GM18520 (cell line): ENCODE measurements around the gene TMEM59L.

Experiments
- ATAC-seq: cut with Tn5 transposase; IDR thresholded peaks from one replicate; pipeline ENCODE4 v1.9.1; 2021; ENCODE audit not compliant: unreplicated experiment

TMEM59L gene

DNA sequence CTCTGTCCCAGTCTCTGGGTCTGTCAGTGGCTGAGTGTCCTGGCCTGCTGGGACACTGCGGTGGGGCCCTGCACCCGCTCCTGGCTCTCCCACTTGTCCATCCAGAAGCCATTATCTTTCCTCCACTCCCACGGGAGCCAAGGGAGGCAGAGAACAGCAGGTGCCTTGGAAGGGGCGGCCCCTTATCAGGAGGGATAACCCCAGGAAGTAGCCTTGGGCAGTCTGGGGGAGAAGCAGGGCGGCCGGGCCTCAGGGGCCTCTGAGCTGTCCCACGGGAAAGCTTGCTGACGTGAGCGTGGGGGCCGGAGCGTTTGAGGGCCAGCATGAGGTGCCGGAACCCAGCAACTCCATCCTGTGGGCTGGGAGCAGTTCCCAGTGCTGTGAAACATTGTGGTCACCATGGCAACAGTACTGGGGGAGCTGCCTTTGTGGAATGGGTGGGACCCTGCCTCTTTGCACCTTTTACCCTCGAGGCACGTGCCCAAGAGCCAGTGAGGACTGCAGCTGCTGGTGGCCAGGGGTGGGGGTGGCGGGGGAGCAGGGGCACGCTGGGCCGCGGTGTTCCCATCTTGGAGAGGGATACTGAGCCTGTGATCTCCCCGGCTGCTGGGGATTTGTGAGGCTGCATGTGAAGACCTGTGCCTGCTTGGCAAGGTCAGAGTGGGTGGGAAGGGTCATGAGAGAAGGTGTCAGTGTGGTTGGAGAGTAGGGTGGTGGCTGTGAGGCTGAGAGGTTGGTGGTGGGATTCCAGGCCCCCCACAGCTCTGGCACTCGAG lies 45.1 kb downstream of the TMEM59L start:
- no peak for ATAC-seq

DNA sequence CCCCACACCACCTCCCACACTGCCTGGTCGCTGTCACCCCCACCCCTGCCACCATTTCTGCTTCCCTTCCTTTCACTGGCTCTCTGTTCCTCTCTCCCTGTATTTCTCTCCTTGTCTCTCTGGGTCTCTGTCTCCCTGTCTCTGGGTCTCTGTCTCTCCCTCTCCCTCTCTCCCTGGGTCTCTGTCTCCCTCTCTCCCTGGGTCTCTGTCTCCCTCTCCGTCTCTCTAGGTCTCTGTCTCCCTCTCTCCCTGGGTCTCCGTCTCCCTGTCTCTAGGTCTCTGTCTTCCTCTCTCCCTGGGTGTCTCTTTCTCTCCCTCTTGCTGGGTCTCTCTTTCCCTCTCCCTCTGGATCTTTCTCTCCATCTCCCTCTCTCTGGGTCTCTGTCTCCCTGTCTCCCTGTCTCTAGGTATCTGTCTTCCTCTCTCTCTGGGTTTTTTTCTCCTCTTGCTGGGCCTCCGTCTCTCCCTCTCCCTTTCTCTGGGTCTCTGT lies 45.7 kb downstream of the TMEM59L start:
- ATAC-seq: no peak

DNA sequence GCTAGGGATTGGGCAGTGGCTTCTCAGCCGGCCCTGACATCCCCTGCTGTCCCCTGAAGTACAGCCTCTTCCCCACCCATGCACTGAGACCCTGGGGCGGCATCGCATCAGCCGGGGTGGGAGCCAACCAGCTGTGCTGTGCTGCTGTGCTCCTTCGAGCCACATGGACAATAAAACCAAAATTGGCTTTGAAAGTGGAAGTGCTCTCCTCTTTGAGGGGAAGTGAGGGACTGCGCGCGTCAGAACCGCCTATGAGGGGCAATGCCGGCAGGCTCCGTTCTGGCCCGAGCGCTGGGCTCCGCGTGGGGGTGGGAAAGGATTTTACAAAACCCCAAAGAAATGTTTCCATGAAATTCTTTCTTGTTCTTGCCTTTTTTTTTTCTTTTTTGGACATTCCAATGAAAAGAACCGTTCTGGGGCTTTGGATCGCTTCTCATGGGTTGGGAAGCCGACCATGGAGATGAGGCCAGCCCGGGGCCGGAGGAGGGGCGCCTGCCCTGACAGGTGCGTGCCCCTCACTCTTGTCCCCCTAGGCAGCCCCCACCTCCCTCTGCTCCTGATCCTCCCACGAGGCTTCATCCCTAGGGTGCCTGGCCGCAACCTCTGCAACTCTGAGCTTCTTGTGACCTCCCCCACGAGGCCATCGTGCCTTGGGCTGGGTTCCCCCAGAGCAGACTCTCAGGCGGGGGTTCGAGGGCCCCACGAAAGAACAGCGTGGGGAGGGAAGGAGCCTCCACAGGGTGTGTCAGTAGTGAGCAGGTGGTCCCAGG lies 46.8 kb downstream of the TMEM59L start:
- no peak for ATAC-seq

DNA sequence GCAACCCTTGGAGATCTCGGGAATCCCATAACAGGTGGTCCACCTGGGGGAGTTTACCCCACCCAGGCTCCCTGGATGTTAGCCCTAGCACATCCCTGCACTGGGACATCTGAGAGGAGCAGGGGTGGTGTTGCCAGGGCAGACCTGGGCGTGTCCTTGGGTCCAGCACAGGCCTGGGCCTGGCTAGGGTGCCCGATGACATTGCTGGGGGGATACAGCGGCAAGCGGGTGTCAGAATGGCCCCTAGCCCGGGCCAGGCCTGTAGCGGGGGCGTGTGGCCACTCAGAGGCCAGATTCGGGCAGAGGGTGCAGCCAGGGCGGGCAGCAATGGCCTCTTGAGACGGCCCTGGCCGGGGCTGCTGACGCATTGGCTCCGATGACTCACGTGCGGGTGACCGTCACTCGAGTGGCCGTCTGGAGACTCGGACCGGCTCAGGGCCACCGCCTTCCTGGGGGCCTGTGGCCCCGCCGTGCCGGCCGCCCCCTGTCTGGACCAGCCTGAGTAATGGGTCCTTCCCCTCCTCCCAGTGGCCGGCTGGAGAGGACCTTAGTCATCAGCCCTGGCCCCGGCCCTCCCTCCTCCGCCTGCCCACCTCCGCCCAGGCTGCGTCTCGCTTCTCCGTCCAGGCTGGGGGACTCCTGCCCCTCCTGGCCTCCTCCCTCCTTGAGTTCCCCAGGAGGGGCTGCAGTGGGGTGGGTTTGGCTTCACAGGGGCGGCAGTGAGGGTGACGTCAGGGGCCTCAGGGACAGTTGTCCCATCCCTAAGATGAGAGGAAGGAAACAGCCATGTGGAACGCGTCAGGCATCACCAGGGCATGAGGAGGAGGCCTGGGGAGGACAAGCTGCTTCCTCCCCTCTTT lies 47.6 kb downstream of the TMEM59L start:
- no peak for ATAC-seq

DNA sequence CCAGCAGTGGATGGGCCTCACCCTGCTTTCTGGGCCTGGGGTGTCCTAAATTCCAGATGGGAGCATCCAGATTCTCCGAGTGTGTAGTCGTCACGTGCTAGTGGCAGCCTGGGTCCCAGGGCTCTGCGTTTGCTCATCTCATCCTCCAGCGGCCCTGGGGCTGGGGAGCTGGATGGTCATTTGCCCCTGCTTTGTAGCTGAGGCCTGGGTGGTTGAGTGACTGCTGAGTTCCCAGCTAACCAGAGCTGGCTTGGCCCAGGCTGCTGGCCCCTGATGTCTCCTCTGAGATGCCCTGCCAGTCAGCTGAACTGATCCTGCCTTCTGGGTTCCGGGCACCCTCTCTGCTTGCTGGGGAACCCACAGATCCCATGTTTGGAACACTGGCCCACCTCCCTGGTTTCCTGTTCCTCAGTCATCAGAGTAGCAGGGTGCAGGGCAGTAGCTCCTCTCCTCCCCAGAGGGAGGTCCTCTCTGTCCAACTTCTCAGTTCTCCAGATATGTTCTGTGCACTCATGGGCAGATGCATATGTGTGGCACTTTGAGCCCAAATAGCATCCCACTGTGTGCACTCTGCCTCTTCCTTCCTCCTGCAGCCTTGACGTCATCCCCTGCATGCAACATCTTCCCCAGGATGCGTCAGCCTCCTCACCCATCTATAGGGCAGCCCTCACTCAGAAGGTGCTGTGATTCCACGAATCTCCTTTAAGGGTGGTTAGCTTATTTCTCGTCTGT lies 48.4 kb downstream of the TMEM59L start:
- no peak for ATAC-seq

DNA sequence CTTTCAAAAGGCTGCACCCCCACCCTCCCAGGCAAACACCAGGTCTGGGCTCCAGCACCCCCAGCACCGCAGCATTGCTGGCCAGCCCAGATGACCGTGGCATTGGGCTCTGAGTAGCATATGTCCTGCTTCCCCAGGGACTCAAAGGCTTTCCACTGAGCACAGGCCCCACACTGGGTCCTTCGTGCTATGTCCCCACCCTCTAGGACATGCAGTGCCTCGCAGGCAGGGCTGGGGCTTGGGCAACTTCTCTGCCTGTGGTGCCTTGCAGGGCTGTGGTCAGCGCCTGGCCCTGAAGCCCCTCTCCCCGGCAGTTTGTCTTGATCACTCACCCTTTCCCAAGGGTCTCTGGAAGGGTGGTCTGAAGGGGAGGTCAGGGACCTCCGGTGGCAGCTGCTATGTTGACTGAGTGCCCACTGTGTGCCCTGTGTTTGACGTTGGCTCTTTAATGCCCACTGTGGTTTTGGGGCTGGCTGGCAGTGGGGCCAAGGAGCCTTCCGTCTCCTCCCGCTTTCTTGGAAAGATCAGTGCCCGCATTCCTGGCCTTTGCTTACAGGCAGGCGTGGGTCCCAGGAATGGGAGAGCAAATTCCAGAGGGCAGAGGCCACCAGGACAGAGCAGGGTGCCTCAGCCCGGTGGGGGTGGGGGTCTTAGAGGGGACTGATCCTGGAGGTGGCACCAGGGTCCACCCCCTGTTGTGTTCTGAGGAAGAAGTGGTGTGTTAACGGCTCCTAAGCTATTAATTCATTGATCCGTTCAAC lies 50.5 kb downstream of the TMEM59L start:
- ATAC-seq: no peak

DNA sequence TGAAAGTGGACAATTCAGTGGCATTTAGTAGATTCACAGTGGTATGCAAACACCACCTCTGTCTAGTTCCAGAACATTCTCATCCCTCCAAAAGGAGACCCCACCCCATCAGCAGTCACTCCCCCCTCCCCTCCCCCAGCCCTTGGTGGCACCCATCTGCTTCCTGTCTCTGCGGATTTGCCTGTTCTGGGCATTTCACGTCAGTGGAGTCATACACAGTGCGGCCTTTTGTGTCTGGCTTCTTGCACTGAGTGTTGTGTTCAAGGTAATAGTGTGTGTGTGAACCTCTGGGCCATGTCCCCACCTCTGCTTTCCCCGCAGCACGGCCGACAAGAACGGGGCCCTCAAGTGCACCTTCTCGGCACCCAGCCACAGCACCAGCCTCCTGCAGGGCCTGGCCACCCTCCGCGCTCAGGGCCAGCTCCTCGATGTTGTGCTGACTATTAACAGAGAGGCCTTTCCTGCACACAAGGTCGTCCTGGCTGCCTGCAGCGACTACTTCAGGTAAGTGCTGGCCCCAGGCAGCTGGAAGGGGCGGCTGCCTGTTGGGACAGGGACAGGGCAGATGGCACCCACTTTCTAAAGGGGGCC lies 51.4 kb downstream of the TMEM59L start:
- ATAC-seq: no peak

DNA sequence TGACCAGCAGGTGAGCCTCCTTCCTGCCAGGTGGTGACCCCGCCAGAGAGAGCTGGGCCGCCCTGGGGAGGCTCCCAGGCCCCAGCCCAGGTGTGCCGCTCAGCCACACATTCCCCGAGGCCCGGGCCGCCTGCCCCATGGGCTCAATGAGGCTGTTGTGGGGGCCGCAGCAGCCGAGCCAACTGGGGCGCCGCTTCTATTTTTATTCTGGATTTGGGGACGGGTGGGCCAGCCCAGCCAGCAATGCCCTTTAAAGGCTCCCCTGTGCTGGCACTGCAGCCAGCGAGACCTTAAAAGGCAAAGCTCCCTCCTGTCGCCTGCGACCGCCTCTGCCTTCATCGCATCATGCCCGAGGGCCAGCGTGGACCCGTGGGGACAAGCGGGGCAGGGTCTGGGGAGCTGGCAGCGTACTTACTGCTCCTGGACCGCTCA lies 53.1 kb downstream of the TMEM59L start:
- ATAC-seq: no peak

DNA sequence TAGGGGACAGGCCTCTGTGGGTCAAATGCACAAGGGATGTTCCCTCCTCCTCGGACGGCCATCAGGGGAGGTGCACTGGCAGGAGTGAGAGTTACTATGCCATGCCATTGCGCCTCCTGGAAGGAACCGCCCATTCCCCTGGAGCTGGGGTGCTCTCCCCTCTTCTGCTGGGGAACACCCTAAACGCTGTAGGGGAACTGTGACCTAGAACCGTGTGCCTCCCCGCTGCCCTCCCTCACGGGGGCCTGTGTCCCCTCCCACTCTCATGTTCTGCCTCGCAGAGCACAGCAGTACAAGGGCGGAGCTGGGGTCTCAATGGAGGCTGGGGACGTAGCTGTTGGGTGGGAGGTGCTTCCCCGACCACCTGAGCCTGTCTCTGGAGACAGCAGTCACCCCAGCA lies 53.6 kb downstream of the TMEM59L start:
- ATAC-seq: no peak

DNA sequence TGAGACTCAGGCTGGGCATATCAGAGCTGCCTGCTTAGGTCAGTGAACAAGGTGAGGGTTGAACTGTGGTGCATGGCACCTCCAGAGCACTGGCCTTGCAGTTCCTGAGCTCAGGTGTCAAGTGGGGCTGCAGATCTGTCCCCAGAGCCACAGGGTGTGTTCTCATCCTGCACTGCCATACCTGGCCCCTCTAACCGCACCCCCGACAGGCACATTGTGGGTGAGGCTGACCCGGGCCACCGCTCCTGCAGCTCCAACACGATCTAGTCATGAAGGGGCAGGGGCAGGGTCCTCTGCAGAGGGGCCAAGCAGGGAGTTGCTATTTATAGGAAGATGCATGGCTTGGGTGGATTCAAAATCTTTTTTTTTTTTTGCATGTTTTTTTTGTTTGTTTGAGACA lies 54.1 kb downstream of the TMEM59L start:
- no peak for ATAC-seq

DNA sequence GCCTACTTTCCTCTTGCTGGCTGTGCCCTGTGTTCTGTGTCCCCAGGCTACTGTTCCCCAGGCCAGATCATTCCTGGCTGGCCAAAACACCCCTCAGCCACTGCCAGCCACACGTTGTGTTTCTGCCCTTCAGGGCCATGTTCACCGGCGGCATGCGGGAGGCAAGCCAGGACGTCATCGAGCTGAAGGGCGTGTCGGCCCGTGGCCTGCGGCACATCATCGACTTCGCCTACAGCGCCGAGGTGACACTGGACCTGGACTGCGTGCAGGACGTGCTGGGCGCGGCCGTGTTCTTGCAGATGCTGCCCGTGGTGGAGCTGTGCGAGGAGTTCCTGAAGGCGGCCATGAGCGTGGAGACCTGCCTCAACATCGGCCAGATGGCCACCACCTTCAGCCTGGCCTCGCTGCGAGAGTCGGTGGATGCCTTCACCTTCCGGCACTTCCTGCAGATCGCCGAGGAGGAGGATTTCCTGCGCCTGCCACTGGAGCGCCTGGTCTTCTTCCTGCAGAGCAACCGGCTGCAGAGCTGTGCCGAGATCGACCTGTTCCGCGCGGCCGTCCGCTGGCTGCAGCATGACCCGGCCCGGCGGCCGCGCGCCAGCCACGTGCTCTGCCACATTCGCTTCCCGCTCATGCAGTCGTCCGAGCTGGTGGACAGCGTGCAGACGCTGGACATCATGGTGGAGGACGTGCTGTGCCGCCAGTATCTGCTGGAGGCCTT lies 55.0 kb downstream of the TMEM59L start:
- ATAC-seq: no peak

DNA sequence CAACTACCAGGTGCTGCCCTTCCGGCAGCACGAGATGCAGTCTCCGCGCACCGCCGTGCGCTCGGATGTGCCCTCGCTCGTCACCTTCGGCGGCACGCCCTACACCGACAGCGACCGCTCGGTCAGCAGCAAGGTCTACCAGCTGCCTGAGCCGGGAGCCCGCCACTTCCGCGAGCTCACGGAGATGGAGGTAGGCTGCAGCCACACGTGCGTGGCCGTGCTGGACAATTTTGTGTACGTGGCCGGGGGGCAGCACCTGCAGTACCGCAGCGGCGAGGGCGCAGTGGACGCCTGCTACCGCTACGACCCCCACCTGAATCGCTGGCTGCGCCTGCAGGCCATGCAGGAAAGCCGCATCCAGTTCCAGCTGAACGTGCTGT lies 55.6 kb downstream of the TMEM59L start:
- no peak for ATAC-seq

DNA sequence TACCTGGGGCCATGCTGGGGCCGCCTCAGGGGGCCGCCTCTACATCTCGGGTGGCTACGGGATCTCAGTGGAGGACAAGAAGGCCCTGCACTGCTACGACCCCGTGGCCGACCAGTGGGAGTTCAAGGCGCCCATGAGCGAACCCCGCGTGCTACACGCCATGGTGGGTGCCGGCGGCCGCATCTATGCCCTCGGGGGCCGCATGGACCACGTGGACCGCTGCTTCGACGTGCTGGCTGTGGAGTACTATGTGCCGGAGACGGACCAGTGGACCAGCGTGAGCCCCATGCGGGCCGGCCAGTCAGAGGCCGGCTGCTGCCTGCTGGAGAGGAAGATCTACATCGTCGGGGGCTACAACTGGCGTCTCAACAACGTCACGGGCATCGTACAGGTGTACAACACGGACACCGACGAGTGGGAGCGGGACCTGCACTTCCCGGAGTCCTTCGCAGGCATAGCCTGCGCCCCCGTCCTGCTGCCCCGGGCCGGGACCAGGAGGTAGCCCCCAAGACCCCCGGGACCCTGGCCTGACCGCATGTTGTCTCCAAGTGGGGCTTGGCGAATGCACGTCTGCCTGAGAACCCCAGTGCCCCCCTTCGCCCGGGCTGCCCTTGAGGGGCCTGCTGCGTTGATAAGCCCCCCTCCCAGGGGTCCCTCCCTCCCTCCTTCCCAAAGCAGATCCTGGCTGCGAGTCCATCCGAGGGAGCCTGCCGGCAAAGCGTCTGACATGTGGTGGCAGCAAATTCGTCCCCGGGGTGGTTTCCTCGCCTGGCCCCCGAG lies 56.3 kb downstream of the TMEM59L start:
- no peak for ATAC-seq

DNA sequence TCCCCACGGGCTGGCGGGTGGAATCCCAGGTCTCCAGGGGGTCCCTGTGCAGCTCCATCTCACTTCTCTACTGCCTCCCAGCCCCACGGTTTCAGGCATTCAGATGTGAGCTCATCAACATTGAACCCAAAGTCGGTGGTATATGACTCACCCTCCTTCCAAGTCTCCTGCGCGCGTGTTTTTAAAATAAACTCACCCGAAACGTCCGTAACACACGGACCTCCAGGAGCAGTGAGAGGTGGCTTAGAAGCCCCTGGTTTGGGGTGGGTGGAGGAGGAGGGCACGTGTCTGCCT lies 56.8 kb downstream of the TMEM59L start:
- ATAC-seq: no peak

DNA sequence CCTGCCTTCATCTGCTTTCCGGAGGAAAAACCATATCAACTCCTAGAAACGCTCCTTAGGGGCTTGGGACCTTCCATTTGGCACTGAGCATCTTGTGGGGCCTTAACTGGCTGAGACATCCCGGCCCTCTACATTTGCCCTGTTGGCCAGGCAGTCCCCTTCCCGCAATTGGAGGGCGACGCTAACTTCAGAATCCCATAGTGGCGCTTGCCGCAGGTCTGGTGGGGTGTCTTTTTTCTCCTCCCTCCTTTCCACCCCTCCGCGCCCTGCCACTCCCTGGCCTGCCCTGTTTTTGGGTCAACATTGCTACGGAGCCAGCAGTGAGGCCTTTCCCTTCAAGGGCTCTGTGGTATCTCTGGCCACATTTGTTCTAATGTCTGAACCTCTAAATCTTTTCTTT lies 57.2 kb downstream of the TMEM59L start:
- ATAC-seq: no peak

DNA sequence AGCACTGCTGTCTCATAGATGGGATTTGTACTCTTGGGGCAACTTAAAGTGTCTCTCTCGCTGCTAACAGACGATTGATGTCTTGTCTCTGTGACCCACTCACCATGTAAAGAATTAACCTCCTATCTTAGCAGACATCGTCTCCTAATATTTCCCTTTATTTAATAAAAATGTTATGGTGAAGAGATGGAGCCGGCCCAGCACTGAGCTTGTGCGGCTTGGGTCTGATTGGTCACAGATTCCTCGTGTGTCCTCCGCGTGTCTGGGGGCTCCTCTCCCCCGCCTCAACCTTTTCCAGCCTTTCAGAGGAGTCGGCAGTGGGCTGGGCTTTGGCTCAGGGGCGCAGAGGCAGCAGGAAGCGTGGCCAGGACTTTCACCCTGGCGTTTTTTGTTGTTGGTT lies 57.6 kb downstream of the TMEM59L start:
- no peak for ATAC-seq
